GM15510 (cell line): ENCODE data around the gene ENOX1.

Source experiments
- POLR2A ChIP-seq: IDR thresholded peaks from 3 replicates; pipeline ENCODE4 v1.6.1; 2011; ENCODE audit warnings: borderline replicate concordance; ENCODE audit not compliant: insufficient read length; ENCODE audit errors: extremely low read depth

Gene ENOX1

DNA sequence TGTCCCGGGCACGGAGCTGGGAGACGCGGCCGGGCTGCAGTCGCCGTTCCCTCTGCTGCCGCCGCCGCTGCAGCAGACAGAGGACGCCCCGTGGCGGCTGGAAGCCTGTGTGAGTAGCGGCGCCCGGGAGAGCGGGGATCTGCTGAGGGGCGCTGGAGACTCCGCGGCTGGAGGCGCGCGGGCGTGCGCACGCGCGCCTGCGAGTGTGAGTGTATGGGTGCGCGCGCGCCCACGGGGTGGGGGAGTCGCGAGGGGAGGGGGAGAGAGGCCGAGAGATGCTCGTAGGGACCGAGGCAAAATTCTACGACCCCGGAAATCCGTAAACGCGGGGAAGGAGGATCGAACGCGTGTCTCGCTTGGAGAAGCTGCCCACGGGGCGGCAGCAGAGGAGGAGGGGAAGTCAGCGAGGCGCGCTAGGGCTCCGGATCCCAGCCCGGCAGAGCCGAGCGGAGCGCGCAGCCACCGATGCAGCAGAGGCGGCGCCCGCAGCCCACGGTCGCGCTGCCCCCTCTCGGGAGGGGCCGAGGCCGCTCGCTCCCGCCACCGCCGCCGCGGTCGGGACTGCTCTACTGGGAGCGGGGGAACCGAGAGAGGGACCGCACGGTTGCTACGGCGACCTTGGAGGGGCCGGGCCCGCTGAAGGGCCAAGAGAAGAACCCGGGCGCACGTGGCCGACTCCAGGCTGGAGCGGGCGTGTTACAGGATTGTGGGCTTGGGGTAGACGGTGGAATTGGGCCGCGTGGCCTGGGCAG is at the start of gene ENOX1:
ENOX1 (minus strand) TSS at position 207 of the 752 bp plus-strand sequence.
- no peak for TF ChIP-seq POLR2A

DNA sequence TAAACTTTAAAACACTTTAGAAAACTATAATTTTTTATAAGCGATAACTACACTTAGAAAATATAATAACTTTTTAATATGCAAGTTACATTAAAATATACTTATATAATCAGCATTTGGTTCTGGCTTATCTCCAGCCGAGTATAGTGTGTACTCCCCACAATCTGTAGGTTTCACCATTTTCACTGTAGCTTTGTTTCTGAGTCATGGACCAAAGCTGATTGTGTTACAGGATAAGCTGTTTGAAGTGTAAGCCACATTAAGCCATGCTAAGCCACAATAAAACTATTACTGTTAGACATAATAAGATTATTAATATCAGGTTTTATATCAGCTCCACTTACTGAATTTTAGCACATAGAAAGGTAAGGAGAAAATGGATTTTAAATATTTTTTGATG is 48.9 kb upstream of the ENOX1 start:
- no peak for TF ChIP-seq POLR2A

DNA sequence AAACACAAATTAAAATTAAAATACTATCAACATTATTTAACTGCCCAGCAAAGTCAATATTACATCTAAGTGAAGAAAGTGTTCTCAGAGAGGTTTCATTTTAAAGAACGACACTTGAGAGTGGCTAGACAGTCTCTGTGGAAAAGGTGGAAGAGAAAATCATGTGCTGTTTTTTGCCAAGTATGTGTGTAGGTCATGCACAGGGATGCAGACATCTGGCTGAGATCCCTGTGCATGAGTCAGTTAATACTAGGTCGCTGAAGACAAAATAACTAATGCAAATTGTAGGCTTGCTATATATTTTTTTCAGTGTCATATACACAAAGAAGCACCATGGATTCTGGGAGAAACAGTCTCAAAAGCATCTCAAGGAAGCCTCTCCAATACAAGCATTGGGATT is 44.3 kb upstream of the ENOX1 start:
- TF ChIP-seq POLR2A: no peak

DNA sequence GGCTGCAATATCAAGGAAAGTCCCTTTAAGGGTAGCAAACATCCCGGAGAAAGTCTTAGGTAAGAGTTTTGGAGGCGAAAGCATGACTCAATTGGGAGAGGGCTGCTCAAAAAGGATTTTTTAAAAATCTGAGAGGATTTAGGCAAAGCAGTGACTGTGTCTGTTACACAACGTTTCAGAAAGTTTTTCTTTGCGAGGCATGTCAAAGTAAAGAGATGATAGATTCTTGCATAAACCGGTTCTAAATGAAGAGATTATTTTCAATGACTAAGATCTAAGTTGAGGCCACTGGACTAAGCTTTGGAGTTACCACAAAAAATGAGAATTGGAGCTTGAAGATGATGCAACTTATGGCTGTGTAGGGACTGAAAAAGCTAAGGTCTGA is 43.7 kb upstream of the ENOX1 start:
- no peak for TF ChIP-seq POLR2A

DNA sequence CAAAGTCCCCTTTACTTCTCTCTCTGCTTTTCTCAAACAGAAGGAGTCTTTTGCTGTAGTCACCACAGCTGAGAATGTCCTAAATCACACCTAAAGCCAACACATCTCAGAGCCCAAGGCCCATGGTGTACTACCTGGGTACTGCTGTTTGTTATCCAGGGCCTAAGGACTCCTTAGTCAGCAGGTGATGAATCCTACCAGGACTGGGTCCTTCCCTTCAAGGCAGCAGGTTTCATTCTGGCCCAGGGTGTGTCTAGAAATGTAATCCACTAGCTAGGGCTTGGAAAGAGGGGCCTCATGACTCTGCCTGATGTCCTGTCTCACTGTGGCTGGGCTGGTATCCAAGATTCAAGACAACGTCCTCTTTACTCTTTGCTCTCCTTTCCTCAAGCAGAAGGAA is 36.2 kb upstream of the ENOX1 start:
- TF ChIP-seq POLR2A: no peak

DNA sequence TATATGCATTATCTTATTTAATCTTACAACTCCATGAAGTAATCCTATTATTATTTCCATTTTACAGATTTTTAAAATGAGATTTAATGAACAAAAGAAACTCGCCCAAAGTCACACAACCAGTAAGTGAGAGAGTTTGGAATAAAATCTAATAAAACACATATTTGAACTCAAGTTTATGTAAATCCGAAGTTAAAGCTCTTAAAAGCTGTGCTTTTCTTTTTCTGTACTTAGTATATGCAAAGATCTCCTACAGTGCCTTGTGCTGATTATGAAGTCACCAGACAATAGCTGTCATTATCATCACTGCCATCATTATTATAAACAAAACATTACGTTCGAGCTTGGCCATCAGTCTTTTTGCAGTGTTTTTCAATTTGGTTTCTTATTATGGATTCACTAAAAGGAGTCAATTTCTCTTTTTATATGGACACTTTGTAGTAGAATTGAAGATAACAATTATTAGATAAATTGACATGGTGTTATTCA is 29.7 kb upstream of the ENOX1 start:
- TF ChIP-seq POLR2A: no peak

DNA sequence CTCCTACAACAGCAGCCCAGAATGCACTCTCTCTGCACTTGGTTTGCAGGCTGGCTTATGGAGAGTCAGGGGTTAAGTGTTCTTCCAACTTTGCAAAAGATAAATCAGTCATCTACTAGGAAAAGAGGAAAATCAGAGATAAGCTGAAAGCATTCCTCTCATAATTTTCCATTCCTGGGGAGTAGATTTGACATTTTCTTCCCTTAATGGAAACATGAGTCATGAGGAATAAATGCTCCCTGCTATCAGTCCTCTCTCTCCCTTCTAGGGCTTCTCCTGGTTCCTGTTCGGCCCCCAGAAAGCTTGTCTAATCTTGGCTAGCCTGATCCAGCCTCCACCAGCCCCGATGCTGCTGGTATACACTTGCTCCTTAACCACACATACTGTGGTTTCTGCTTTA is 28.4 kb upstream of the ENOX1 start:
- TF ChIP-seq POLR2A: no peak

DNA sequence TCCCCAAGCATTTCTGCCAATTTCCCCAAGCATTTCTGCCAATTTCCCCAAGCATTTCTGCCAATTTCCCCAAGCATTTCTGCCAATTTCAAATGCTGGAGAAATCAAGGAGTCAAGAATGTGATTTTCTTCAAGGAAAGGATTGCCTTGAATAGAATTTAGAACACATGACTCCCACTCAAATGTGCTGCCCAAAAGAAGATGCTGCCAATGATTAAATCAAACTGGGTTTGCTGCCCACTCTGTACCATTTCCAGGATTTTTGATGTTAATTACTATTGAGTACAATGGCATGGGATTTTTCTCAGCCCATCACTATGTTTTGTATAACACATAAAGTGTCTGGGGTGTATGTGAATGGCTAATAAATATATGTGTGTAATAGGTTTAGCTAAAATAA is 21.9 kb upstream of the ENOX1 start:
- no peak for TF ChIP-seq POLR2A

DNA sequence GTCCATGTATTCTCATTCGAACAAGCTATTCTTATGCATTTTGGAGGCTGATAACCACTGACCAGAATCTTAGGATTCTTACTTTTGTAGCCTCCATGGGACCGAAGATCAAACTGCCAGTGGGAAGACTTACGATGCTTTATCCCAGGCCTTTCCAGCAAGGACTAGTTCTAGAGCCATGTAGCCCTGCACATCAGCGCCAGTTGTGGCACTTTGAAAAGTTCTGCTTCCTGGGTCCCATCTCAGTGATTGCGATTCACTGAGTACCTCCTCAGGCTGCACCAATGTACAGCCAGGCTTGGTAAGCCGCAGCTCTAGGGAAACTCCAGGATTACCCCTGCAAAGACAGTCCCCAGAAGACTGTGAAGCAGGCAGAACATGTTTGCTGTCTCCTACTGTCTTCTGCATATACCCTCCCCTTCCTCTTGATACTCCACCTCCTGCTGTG is 18.9 kb upstream of the ENOX1 start:
- no peak for TF ChIP-seq POLR2A

DNA sequence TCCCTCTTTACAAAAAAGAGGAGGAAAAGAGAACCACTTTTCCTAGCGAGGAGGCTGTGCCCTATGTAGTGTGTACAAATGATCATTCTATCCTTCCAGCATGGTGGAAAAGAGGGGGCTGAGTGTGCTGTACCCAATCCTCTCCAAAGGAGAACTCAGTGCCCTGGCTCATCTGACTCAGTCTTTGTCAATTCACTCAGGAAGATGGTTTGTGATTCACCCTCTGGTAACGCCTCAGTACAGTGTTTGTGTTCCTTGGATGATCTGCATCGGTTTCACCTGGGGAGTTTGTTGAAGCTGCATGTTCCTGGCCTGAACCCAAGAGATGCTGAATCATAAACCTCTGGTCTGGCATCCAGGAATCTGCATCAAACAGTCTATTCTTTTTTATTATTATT is 18.3 kb upstream of the ENOX1 start:
- no peak for TF ChIP-seq POLR2A

DNA sequence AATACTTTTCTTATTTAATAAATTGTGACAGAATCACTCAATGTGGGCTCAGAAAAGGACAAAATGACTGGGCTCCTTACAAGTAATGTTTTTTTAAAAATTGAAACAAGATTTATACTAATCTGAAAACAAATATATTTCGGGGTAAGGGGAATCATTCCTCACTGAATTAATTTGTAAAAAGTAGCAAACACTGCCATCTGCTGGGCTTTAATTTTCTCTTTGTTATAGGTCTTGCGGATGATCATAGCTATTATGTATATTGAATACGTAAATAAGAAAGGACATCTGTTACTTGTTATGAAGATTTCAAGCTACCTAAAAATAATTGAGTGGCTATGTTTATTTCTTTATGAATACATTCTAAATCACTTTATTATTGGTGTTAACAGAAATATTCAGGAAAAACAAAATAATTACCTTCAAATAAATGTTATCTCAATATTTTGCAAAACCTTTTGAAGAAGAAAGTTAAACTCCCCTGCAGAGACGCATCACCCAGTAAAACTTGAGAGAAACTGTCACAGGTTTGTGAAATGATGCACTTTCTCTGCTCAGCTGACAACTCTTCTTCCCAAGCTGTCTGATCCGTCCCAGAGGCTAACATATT is 17.8 kb upstream of the ENOX1 start:
- TF ChIP-seq POLR2A: no peak

DNA sequence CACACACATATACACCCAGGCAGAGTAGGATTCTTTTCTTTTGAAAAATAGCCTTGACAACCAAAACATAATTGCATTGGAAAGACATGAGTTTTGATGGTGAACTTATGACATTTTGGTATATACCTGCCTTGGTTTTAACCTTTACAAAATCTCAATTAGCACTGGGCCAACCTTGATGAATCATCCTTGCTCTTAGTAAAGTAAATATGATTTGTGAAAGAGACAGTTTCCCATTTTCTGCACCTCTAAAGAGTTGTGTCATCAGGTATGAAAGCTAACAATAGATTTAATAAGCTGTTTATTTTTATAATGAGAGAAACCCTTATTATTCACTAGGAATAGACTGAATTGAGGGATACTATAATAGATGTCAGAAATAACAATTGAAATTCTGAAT is 15.7 kb upstream of the ENOX1 start:
- TF ChIP-seq POLR2A: no peak

DNA sequence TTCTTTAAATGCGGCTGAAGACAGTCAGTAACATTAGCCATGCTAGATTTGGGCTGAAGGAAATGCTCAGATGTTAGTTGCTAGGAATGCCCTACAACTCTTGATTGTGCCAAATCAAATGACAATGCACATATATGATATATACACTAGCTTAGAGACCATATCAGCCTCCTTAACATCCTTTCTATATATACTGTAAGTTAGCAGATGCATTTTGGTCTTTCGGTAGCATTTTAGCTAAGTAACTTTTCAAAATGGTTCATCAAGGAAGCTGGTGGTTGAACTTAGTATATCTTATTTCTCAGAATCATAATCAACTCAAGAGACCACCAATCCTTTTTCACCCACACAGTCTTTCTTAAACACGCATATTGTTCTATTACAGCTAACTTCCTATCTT is 14.1 kb upstream of the ENOX1 start:
- no peak for TF ChIP-seq POLR2A

DNA sequence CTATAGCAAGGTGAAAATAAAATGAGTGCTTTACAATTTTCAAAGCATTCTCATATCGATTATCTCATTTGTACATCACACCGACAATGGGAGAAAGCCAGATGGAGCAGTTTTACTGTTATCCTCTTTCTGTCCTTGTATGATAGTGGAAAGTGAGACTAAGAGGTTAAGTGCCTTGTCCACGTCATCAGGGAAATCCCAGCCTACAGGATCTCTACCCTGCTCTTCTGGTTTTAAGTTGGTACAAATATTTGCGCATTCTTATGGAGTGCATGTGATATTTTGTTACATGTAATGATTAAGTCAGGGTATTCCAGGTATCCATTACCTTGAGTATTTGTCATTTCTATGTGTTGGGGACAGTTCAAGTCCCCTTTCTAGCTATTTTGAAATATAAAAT is 12.4 kb upstream of the ENOX1 start:
- TF ChIP-seq POLR2A: no peak

DNA sequence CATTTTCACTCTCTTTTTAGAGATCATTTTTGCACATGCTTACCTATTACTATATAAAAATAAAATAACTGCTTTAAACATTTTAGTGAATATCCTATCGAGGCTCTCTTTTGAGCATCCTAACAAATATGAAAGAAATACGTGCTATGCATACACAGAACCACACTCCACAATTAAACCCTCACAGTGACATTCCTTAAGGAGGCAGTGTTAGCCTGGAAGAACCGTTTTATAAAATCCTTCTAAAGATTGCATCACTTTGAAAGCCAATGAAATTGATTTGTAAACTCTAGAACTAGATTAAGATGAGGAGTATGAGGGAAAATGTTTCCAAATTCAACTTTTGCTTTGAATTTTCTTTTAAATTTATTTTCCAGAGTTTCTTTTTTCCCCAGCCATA is 11.1 kb upstream of the ENOX1 start:
- TF ChIP-seq POLR2A: no peak

DNA sequence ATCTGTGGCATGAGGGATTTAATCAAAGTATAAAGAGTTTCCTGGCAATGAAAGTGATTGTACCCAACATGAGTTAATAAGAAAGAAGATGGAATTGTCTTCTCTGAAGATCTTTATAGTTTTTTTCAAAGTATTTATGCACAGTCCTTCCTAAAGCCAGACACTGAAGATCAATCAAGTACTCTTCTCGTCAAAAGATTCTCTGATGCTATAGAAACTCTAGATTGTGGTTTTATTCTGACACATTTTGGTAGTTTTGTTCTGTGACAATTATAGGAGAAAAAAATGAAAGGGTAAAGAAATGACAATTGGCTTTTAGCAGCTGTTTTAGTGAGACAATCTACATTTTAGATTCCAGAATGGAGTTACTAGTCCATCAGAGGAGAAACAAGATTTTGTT is 10.4 kb upstream of the ENOX1 start:
- no peak for TF ChIP-seq POLR2A
